ENCODE results near the gene RPS6KA3. TPM values are rescaled to one million over a fixed set of nuclear protein-coding genes. Genes with fewer than 3 reads are reported as not detected.
A peak's percentile ranks its signal among the peaks of the same experiment; 100 is the strongest.

Gene RPS6KA3
- total and polyA plus RNA-seq, 5 donors from 2014 or later: 18.3 to 56.1 (median 23.7) TPM

- peaks cover 4% of the 10 kb centered on the region for H3K4me1 ChIP-seq (ENCODE audit: control insufficient read depth, insufficient read depth, low read length, poor library complexity, severe bottlenecking)
- no peaks in the 10 kb centered on the region for H3K9me3 ChIP-seq (ENCODE audit: control insufficient read depth in 2 of 2, low read length in 2 of 2)
- no peak overlapping the region for H3K27ac ChIP-seq (ENCODE audit: insufficient read depth, low read length, poor library complexity, severe bottlenecking)
- Mint-ChIP-seq H3K4me1 (peaks cover 0 to 3% (median 2%) of the 10 kb centered on the region in 4 donors), H3K9me3 (peaks cover 0 to 3% (median 0%) of the 10 kb centered on the region in 7 donors), H3K36me3 (no peaks in the 10 kb centered on the region), H3K4me3 (no peak overlapping the region), H3K27me3 (peaks cover 14% of the 10 kb centered on the region), H3K27ac (peak overlapping the region in 1 of 3 donors; percentile 48)
- DNase-seq: no peak
- ATAC-seq (ENCODE audit: low read depth in 2 of 2): no peak
- H3K4me3 ChIP-seq (ENCODE audit: low read depth, low read length): no peak overlapping the region
- H3K27me3 ChIP-seq (ENCODE audit: control insufficient read depth, insufficient read depth, low read length): no peaks in the 10 kb centered on the region
- no peaks in the 10 kb centered on the region for H3K36me3 ChIP-seq (ENCODE audit: control insufficient read depth, insufficient read depth, low read length)
These were observed 4.5 kb upstream of the RPS6KA3 start for GRCh38 chrX:20271186-20271585.

- H3K27me3 ChIP-seq (ENCODE audit: control insufficient read depth, insufficient read depth, low read length): no peaks in the 10 kb centered on the region
- Mint-ChIP-seq H3K4me1 (peaks cover 0 to 3% (median 2%) of the 10 kb centered on the region in 4 donors), H3K4me3 (no peak overlapping the region), H3K36me3 (no peaks in the 10 kb centered on the region), H3K27me3 (peaks cover 10% of the 10 kb centered on the region), H3K27ac (no peak overlapping the region), H3K9me3 (peaks cover 0 to 2% (median 0%) of the 10 kb centered on the region in 7 donors)
- no peak overlapping the region for H3K27ac ChIP-seq (ENCODE audit: insufficient read depth, low read length, poor library complexity, severe bottlenecking)
- H3K4me3 ChIP-seq (ENCODE audit: low read depth, low read length): no peak overlapping the region
- H3K36me3 ChIP-seq (ENCODE audit: control insufficient read depth, insufficient read depth, low read length): no peaks in the 10 kb centered on the region
- peaks cover 4% of the 10 kb centered on the region for H3K4me1 ChIP-seq (ENCODE audit: control insufficient read depth, insufficient read depth, low read length, poor library complexity, severe bottlenecking)
- ATAC-seq (ENCODE audit: low read depth in 2 of 2): no peak
- H3K9me3 ChIP-seq (ENCODE audit: control insufficient read depth in 2 of 2, low read length in 2 of 2): no peaks in the 10 kb centered on the region
- no peak for DNase-seq
These were observed 3.8 kb upstream of the RPS6KA3 start for GRCh38 chrX:20270562-20270890.

GRCh38 chrX:20269848-20270561 lies 3.3 kb upstream of the RPS6KA3 start:
- peak overlapping the region in 1 of 4 donors; percentile 50 for H3K4me3 Mint-ChIP-seq
- H3K4me3 ChIP-seq (ENCODE audit: low read depth, low read length): no peak overlapping the region
- peaks cover 0 to 4% (median 3%) of the 10 kb centered on the region in 4 donors for H3K4me1 Mint-ChIP-seq
- ATAC-seq (ENCODE audit: low read depth in 2 of 2) (no peak), DNase-seq (no peak)
- no peak overlapping the region for H3K27ac ChIP-seq (ENCODE audit: insufficient read depth, low read length, poor library complexity, severe bottlenecking)
- H3K36me3 ChIP-seq (ENCODE audit: control insufficient read depth, insufficient read depth, low read length): no peaks in the 10 kb centered on the region
- H3K9me3 Mint-ChIP-seq: peaks cover 0 to 2% (median 0%) of the 10 kb centered on the region in 7 donors
- no peaks in the 10 kb centered on the region for H3K27me3 ChIP-seq (ENCODE audit: control insufficient read depth, insufficient read depth, low read length)
- no peaks in the 10 kb centered on the region for H3K9me3 ChIP-seq (ENCODE audit: control insufficient read depth in 2 of 2, low read length in 2 of 2)
- peaks cover 4% of the 10 kb centered on the region for H3K4me1 ChIP-seq (ENCODE audit: control insufficient read depth, insufficient read depth, low read length, poor library complexity, severe bottlenecking)
- no peaks in the 10 kb centered on the region for H3K36me3 Mint-ChIP-seq
- H3K27me3 Mint-ChIP-seq: peaks cover 8% of the 10 kb centered on the region
- no peak overlapping the region for H3K27ac Mint-ChIP-seq

- Histone ChIP-seq H3K9me3 (ENCODE audit: control insufficient read depth in 2 of 2, low read length in 2 of 2) (no peaks in the 10 kb centered on the region), H3K36me3 (ENCODE audit: control insufficient read depth, insufficient read depth, low read length) (no peaks in the 10 kb centered on the region), H3K27me3 (ENCODE audit: control insufficient read depth, insufficient read depth, low read length) (no peaks in the 10 kb centered on the region), H3K4me1 (ENCODE audit: control insufficient read depth, insufficient read depth, low read length, poor library complexity, severe bottlenecking) (peaks cover 11% of the 10 kb centered on the region), H3K27ac (ENCODE audit: insufficient read depth, low read length, poor library complexity, severe bottlenecking) (no peak overlapping the region), H3K4me3 (ENCODE audit: low read depth, low read length) (no peak overlapping the region)
- peaks cover 0 to 2% (median 0%) of the 10 kb centered on the region in 7 donors for H3K9me3 Mint-ChIP-seq
- no peak overlapping the region for H3K27ac Mint-ChIP-seq
- H3K4me3 Mint-ChIP-seq: peak overlapping the region; percentile 88 to 97 (median 90)
- ATAC-seq (ENCODE audit: low read depth in 2 of 2) (no peak), DNase-seq (peak in 1 of 3 donors; percentile 6)
- peaks cover 8% of the 10 kb centered on the region for H3K27me3 Mint-ChIP-seq
- H3K36me3 Mint-ChIP-seq: no peaks in the 10 kb centered on the region
- peaks cover 7 to 17% (median 9%) of the 10 kb centered on the region in 4 donors for H3K4me1 Mint-ChIP-seq
These were observed 1.4 kb upstream of the RPS6KA3 start for GRCh38 chrX:20267931-20268701.

GRCh38 chrX:20267607-20267930 lies 860 bp upstream of the RPS6KA3 start:
- H3K27ac ChIP-seq (ENCODE audit: insufficient read depth, low read length, poor library complexity, severe bottlenecking): no peak overlapping the region
- no peak overlapping the region for H3K4me3 ChIP-seq (ENCODE audit: low read depth, low read length)
- H3K9me3 ChIP-seq (ENCODE audit: control insufficient read depth in 2 of 2, low read length in 2 of 2): no peaks in the 10 kb centered on the region
- Mint-ChIP-seq H3K4me1 (peaks cover 8 to 19% (median 10%) of the 10 kb centered on the region in 4 donors), H3K9me3 (peaks cover 0 to 2% (median 0%) of the 10 kb centered on the region in 7 donors), H3K4me3 (peak overlapping the region; percentile 88 to 97 (median 90)), H3K27ac (peak overlapping the region in 2 of 3 donors; percentile 86 to 96), H3K36me3 (no peaks in the 10 kb centered on the region), H3K27me3 (peaks cover 8% of the 10 kb centered on the region)
- peaks cover 11% of the 10 kb centered on the region for H3K4me1 ChIP-seq (ENCODE audit: control insufficient read depth, insufficient read depth, low read length, poor library complexity, severe bottlenecking)
- no peaks in the 10 kb centered on the region for H3K36me3 ChIP-seq (ENCODE audit: control insufficient read depth, insufficient read depth, low read length)
- no peak for ATAC-seq (ENCODE audit: low read depth in 2 of 2)
- no peaks in the 10 kb centered on the region for H3K27me3 ChIP-seq (ENCODE audit: control insufficient read depth, insufficient read depth, low read length)
- DNase-seq: no peak

GRCh38 chrX:20265726-20266681 lies 705 bp downstream of the RPS6KA3 start:
- Histone ChIP-seq H3K27ac (ENCODE audit: insufficient read depth, low read length, poor library complexity, severe bottlenecking) (peak overlapping the region; percentile 73), H3K27me3 (ENCODE audit: control insufficient read depth, insufficient read depth, low read length) (no peaks in the 10 kb centered on the region), H3K4me3 (ENCODE audit: low read depth, low read length) (peak overlapping the region; percentile 92), H3K4me1 (ENCODE audit: control insufficient read depth, insufficient read depth, low read length, poor library complexity, severe bottlenecking) (peaks cover 20% of the 10 kb centered on the region), H3K36me3 (ENCODE audit: control insufficient read depth, insufficient read depth, low read length) (no peaks in the 10 kb centered on the region), H3K9me3 (ENCODE audit: control insufficient read depth in 2 of 2, low read length in 2 of 2) (no peaks in the 10 kb centered on the region)
- Mint-ChIP-seq H3K9me3 (peaks cover 0 to 2% (median 0%) of the 10 kb centered on the region in 7 donors), H3K4me3 (peak overlapping the region; percentile 88 to 99 (median 95)), H3K27ac (peak overlapping the region; percentile 93 to 97 (median 96)), H3K27me3 (peaks cover 8% of the 10 kb centered on the region), H3K36me3 (no peaks in the 10 kb centered on the region), H3K4me1 (peaks cover 13 to 30% (median 13%) of the 10 kb centered on the region in 4 donors)
- ATAC-seq (ENCODE audit: low read depth in 2 of 2): peak; percentile 4 to 9
- peak; percentile 5 to 44 (median 23) for DNase-seq

- peak overlapping the region; percentile 88 to 99 (median 95) for H3K4me3 Mint-ChIP-seq
- no peaks in the 10 kb centered on the region for H3K9me3 ChIP-seq (ENCODE audit: control insufficient read depth in 2 of 2, low read length in 2 of 2)
- no peaks in the 10 kb centered on the region for H3K36me3 Mint-ChIP-seq
- peak overlapping the region; percentile 93 to 97 (median 96) for H3K27ac Mint-ChIP-seq
- H3K27me3 ChIP-seq (ENCODE audit: control insufficient read depth, insufficient read depth, low read length): no peaks in the 10 kb centered on the region
- H3K27me3 Mint-ChIP-seq: peaks cover 8% of the 10 kb centered on the region
- no peaks in the 10 kb centered on the region for H3K36me3 ChIP-seq (ENCODE audit: control insufficient read depth, insufficient read depth, low read length)
- peaks cover 0 to 2% (median 0%) of the 10 kb centered on the region in 7 donors for H3K9me3 Mint-ChIP-seq
- DNase-seq: peak; percentile 33 to 67 (median 50)
- peak overlapping the region; percentile 73 for H3K27ac ChIP-seq (ENCODE audit: insufficient read depth, low read length, poor library complexity, severe bottlenecking)
- H3K4me1 Mint-ChIP-seq: peaks cover 13 to 37% (median 16%) of the 10 kb centered on the region in 4 donors
- peaks cover 25% of the 10 kb centered on the region for H3K4me1 ChIP-seq (ENCODE audit: control insufficient read depth, insufficient read depth, low read length, poor library complexity, severe bottlenecking)
- H3K4me3 ChIP-seq (ENCODE audit: low read depth, low read length): peak overlapping the region; percentile 92
- ATAC-seq (ENCODE audit: low read depth in 2 of 2): peak; percentile 12 to 32
These were observed 1.4 kb downstream of the RPS6KA3 start for GRCh38 chrX:20265221-20265725.

Measured in CD4-positive, CD25-positive, alpha-beta regulatory T cell (primary cell).